ENCODE measurements around the gene LPO.

LPO gene

GRCh38 chr17:58235821-58236220 is 2.6 kb upstream of the LPO start:
- TF ChIP-seq YY1 (IDR thresholded peaks at IDR 0.05; ENCODE audit: low read depth): no peak
- no peak for TF ChIP-seq CEBPB (IDR thresholded peaks at IDR 0.05)
- TF ChIP-seq EGR1 (IDR thresholded peaks at IDR 0.05): no peak
- TF ChIP-seq MAX (IDR thresholded peaks at IDR 0.05): no peak
- TF ChIP-seq TEAD4 (IDR thresholded peaks at IDR 0.05): no peak
- TF ChIP-seq TAF1 (IDR thresholded peaks at IDR 0.05; ENCODE audit: low read depth): no peak
- no peak for TF ChIP-seq USF1 (IDR thresholded peaks at IDR 0.05)
- no peak for TF ChIP-seq EP300 (IDR thresholded peaks at IDR 0.05; ENCODE audit: borderline replicate concordance)
- no peak for TF ChIP-seq CREB1 (IDR thresholded peaks at IDR 0.05; ENCODE audit: low read depth)
- TF ChIP-seq FOXM1 (IDR thresholded peaks at IDR 0.05; ENCODE audit: borderline replicate concordance, low read depth): no peak
- TF ChIP-seq TCF12 (IDR thresholded peaks at IDR 0.05; ENCODE audit: low read depth): no peak
- TF ChIP-seq RAD21 (IDR thresholded peaks at IDR 0.05; ENCODE audit: low read depth): no peak

- no peak for TF ChIP-seq YY1 (IDR thresholded peaks at IDR 0.05; ENCODE audit: low read depth)
- no peak for TF ChIP-seq EP300 (IDR thresholded peaks at IDR 0.05; ENCODE audit: borderline replicate concordance)
- TF ChIP-seq USF1 (IDR thresholded peaks at IDR 0.05): no peak
- TF ChIP-seq TCF12 (IDR thresholded peaks at IDR 0.05; ENCODE audit: low read depth): no peak
Observed at GRCh38 chr17:58236394-58236793, 2.0 kb upstream of the LPO start.

GRCh38 chr17:58239987-58240386 is 1.6 kb downstream of the LPO start:
- TF ChIP-seq TAF1 (IDR thresholded peaks at IDR 0.05; ENCODE audit: low read depth): no peak
- TF ChIP-seq MAX (IDR thresholded peaks at IDR 0.05): no peak
- no peak for TF ChIP-seq YY1 (IDR thresholded peaks at IDR 0.05; ENCODE audit: low read depth)
- no peak for TF ChIP-seq FOXM1 (IDR thresholded peaks at IDR 0.05; ENCODE audit: borderline replicate concordance, low read depth)
- no peak for TF ChIP-seq RAD21 (IDR thresholded peaks at IDR 0.05; ENCODE audit: low read depth)
- no peak for TF ChIP-seq NFIC (IDR thresholded peaks at IDR 0.05)
- no peak for TF ChIP-seq EGR1 (IDR thresholded peaks at IDR 0.05)
- no peak for TF ChIP-seq EP300 (IDR thresholded peaks at IDR 0.05; ENCODE audit: borderline replicate concordance)
- no peak for TF ChIP-seq TCF12 (IDR thresholded peaks at IDR 0.05; ENCODE audit: low read depth)
- no peak for TF ChIP-seq USF1 (IDR thresholded peaks at IDR 0.05)
- TF ChIP-seq CREB1 (IDR thresholded peaks at IDR 0.05; ENCODE audit: low read depth): no peak
- no peak for TF ChIP-seq TEAD4 (IDR thresholded peaks at IDR 0.05)
- no peak for TF ChIP-seq ZBTB7A (IDR thresholded peaks at IDR 0.05; ENCODE audit: low read depth)
- TF ChIP-seq CEBPB (IDR thresholded peaks at IDR 0.05): no peak
- no peak for TF ChIP-seq REST (IDR thresholded peaks at IDR 0.05; ENCODE audit: low read depth)

- TF ChIP-seq TCF12 (IDR thresholded peaks at IDR 0.05; ENCODE audit: low read depth): no peak
- TF ChIP-seq TAF1 (IDR thresholded peaks at IDR 0.05; ENCODE audit: low read depth): no peak
- TF ChIP-seq NFIC (IDR thresholded peaks at IDR 0.05): no peak
- TF ChIP-seq REST (IDR thresholded peaks at IDR 0.05; ENCODE audit: low read depth): no peak
- no peak for TF ChIP-seq ZBTB7A (IDR thresholded peaks at IDR 0.05; ENCODE audit: low read depth)
- no peak for TF ChIP-seq EGR1 (IDR thresholded peaks at IDR 0.05)
- TF ChIP-seq CREB1 (IDR thresholded peaks at IDR 0.05; ENCODE audit: low read depth): no peak
- TF ChIP-seq MAX (IDR thresholded peaks at IDR 0.05): no peak
- no peak for TF ChIP-seq YY1 (IDR thresholded peaks at IDR 0.05; ENCODE audit: low read depth)
- TF ChIP-seq TEAD4 (IDR thresholded peaks at IDR 0.05): no peak
- no peak for TF ChIP-seq USF1 (IDR thresholded peaks at IDR 0.05)
- TF ChIP-seq EP300 (IDR thresholded peaks at IDR 0.05; ENCODE audit: borderline replicate concordance): no peak
- no peak for TF ChIP-seq CEBPB (IDR thresholded peaks at IDR 0.05)
- TF ChIP-seq FOXM1 (IDR thresholded peaks at IDR 0.05; ENCODE audit: borderline replicate concordance, low read depth): no peak
- TF ChIP-seq RAD21 (IDR thresholded peaks at IDR 0.05; ENCODE audit: low read depth): no peak
Observed at GRCh38 chr17:58242171-58242784, 3.9 kb downstream of the LPO start.

GRCh38 chr17:58244963-58245362 is 6.6 kb downstream of the LPO start:
- TF ChIP-seq REST (IDR thresholded peaks at IDR 0.05; ENCODE audit: low read depth) (no peak), CEBPB (IDR thresholded peaks at IDR 0.05) (no peak), FOXM1 (IDR thresholded peaks at IDR 0.05; ENCODE audit: borderline replicate concordance, low read depth) (no peak), TCF12 (IDR thresholded peaks at IDR 0.05; ENCODE audit: low read depth) (no peak), NFIC (IDR thresholded peaks at IDR 0.05) (no peak), USF1 (IDR thresholded peaks at IDR 0.05) (no peak), TAF1 (IDR thresholded peaks at IDR 0.05; ENCODE audit: low read depth) (no peak), CREB1 (IDR thresholded peaks at IDR 0.05; ENCODE audit: low read depth) (no peak)
